ENCODE measurements around the gene KRT6A. TPM values are rescaled to one million over a fixed set of nuclear protein-coding genes. Genes with fewer than 3 reads are reported as not detected.

The KRT6A gene
- total RNA-seq, 2 experiments from 2014 or later = not detected

DNA sequence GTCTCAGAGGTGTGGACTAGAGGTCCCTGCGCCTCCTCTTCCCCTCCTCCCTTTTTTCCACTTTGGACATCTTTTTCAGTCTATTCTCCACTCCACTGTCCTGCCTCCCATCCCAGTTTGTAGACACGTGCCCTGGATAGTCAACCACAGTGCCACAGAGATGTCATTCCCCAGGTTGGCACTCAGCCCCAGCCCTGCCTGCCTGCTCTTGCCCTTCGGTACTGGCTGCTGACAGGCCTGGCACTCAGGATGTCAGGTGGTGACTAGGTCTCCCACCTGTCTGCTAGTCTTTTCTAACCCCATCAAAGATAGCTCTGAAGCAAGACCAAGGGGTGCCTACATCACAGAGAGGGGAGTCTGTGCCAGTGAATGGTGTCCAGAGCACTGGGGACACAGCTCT is 44.0 kb upstream of the KRT6A start:
- Mint-ChIP-seq H3K4me1 (ENCODE audit: low read depth) (no peaks in the 10 kb centered on the region), H3K27me3 (no peaks in the 10 kb centered on the region), H3K36me3 (ENCODE audit: low read depth) (no peaks in the 10 kb centered on the region), H3K9me3 (no peaks in the 10 kb centered on the region), H3K27ac (no peak overlapping the region), H3K4me3 (no peak overlapping the region)
- no peak overlapping the region for H3K4me3 ChIP-seq (ENCODE audit: low read length)
- DNase-seq (no peak), ATAC-seq (ENCODE audit: poor library complexity) (no peak)
- TF ChIP-seq, protein P1, sequence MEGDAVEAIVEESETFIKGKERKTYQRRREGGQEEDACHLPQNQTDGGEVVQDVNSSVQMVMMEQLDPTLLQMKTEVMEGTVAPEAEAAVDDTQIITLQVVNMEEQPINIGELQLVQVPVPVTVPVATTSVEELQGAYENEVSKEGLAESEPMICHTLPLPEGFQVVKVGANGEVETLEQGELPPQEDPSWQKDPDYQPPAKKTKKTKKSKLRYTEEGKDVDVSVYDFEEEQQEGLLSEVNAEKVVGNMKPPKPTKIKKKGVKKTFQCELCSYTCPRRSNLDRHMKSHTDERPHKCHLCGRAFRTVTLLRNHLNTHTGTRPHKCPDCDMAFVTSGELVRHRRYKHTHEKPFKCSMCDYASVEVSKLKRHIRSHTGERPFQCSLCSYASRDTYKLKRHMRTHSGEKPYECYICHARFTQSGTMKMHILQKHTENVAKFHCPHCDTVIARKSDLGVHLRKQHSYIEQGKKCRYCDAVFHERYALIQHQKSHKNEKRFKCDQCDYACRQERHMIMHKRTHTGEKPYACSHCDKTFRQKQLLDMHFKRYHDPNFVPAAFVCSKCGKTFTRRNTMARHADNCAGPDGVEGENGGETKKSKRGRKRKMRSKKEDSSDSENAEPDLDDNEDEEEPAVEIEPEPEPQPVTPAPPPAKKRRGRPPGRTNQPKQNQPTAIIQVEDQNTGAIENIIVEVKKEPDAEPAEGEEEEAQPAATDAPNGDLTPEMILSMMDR (IDR thresholded peaks at IDR 0.05) = no peak
- POLR2A ChIA-PET = no interaction called here
- no peak overlapping the region for H3K27ac ChIP-seq (ENCODE audit: low read depth in 1 of 2, low read length in 2 of 2)
- intact Hi-C loops (cut with DNase I, micrococcal nuclease) = no loop called here
- H3K4me1 ChIP-seq (ENCODE audit: insufficient read depth, low read length) = no peaks in the 10 kb centered on the region
- CTCF ChIA-PET = no interaction called here
- no peaks in the 10 kb centered on the region for H3K36me3 ChIP-seq (ENCODE audit: insufficient read depth, low read length)
- H3K27me3 ChIP-seq (ENCODE audit: control insufficient read depth in 1 of 2, insufficient read depth in 2 of 2, low read length in 2 of 2) = no peaks in the 10 kb centered on the region
- no peaks in the 10 kb centered on the region for H3K9me3 ChIP-seq (ENCODE audit: control insufficient read depth in 1 of 2, insufficient read depth in 1 of 2, low read length in 2 of 2)

- DNase-seq (no peak), ATAC-seq (ENCODE audit: poor library complexity) (no peak)
- H3K9me3 Mint-ChIP-seq = no peaks in the 10 kb centered on the region
- Histone ChIP-seq H3K36me3 (ENCODE audit: insufficient read depth, low read length) (no peaks in the 10 kb centered on the region), H3K27ac (ENCODE audit: low read depth in 1 of 2, low read length in 2 of 2) (no peak overlapping the region), H3K4me3 (ENCODE audit: low read length) (no peak overlapping the region), H3K27me3 (ENCODE audit: control insufficient read depth in 1 of 2, insufficient read depth in 2 of 2, low read length in 2 of 2) (no peaks in the 10 kb centered on the region), H3K9me3 (ENCODE audit: control insufficient read depth in 1 of 2, insufficient read depth in 1 of 2, low read length in 2 of 2) (no peaks in the 10 kb centered on the region), H3K4me1 (ENCODE audit: insufficient read depth, low read length) (no peaks in the 10 kb centered on the region)
- no peaks in the 10 kb centered on the region for H3K27me3 Mint-ChIP-seq
- ChIA-PET POLR2A (no interaction called here), CTCF (no interaction called here)
- H3K4me3 Mint-ChIP-seq = no peak overlapping the region
- H3K27ac Mint-ChIP-seq = no peak overlapping the region
- no peaks in the 10 kb centered on the region for H3K4me1 Mint-ChIP-seq (ENCODE audit: low read depth)
- intact Hi-C loops (cut with DNase I, micrococcal nuclease) = no loop called here
- TF ChIP-seq, protein P1 (IDR thresholded peaks at IDR 0.05) = no peak
- no peaks in the 10 kb centered on the region for H3K36me3 Mint-ChIP-seq (ENCODE audit: low read depth)
These were observed 42.5 kb upstream of the KRT6A start for GRCh38 chr12:52535574-52535973.

DNA sequence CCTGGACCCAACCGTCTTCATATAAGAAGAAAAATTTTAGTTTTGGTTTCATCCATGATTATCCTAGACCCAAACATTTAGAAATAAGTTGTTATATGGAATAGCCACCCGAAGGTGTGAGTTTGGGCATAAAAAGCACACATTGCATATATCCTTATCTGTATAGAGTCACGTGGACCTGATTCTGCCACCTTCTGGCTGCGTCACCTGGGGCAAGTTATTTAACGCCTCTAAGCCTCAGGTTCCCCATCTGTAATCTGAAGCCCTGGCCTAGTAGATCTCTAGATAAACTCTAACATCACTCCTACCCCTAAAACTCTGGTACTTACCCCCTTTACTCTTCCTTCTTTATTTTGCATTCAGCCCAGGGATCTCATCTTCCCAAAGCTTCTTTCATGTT is 41.4 kb upstream of the KRT6A start:
- no peak for ATAC-seq (ENCODE audit: poor library complexity)
- Histone ChIP-seq H3K27me3 (ENCODE audit: control insufficient read depth in 1 of 2, insufficient read depth in 2 of 2, low read length in 2 of 2) (no peaks in the 10 kb centered on the region), H3K9me3 (ENCODE audit: control insufficient read depth in 1 of 2, insufficient read depth in 1 of 2, low read length in 2 of 2) (no peaks in the 10 kb centered on the region), H3K36me3 (ENCODE audit: insufficient read depth, low read length) (no peaks in the 10 kb centered on the region), H3K4me3 (ENCODE audit: low read length) (no peak overlapping the region), H3K27ac (ENCODE audit: low read depth in 1 of 2, low read length in 2 of 2) (no peak overlapping the region), H3K4me1 (ENCODE audit: insufficient read depth, low read length) (no peaks in the 10 kb centered on the region)
- H3K4me3 Mint-ChIP-seq = no peak overlapping the region
- H3K36me3 Mint-ChIP-seq (ENCODE audit: low read depth) = no peaks in the 10 kb centered on the region
- H3K4me1 Mint-ChIP-seq (ENCODE audit: low read depth) = no peaks in the 10 kb centered on the region
- H3K9me3 Mint-ChIP-seq = no peaks in the 10 kb centered on the region
- TF ChIP-seq, protein P1 (IDR thresholded peaks at IDR 0.05) = no peak
- ChIA-PET POLR2A (no interaction called here), CTCF (no interaction called here)
- intact Hi-C loops (cut with DNase I, micrococcal nuclease) = no loop called here
- DNase-seq = no peak
- H3K27ac Mint-ChIP-seq = no peak overlapping the region
- H3K27me3 Mint-ChIP-seq = no peaks in the 10 kb centered on the region

All from CD4-positive, alpha-beta T cell (primary cell).